H1 (cell line): ENCODE measurements around the gene MYO1G. TPM values are rescaled to one million over a fixed set of nuclear protein-coding genes. Genes with fewer than 3 reads are reported as not detected.
A peak's percentile ranks its signal among the peaks of the same experiment; 100 is the strongest.

ENCODE experiments used
- CTCF ChIA-PET: fragments of 300-600 bp; sonication (Branson Sonifier 250); formaldehyde crosslinking; loops from one replicate; lab custom pipeline; 2021; ENCODE audit not compliant: partially characterized antibody; lab: Charles Lee
- POLR2A ChIA-PET: fragments of 300-600 bp; sonication (Branson Sonifier 250); formaldehyde crosslinking; loops from one replicate; lab custom pipeline; 2021; ENCODE audit warnings: inconsistent platforms; ENCODE audit not compliant: partially characterized antibody; lab: Charles Lee
- DNase-seq, 2 experiments: peaks; one replicate each; pipeline versions ENCODE4 v3.0.0 to v3.0.0-alpha.2; 2010 to 2022; ENCODE audit warnings: low spot score in 2 of 2, low read depth in 1 of 2, mixed read lengths in 1 of 2
- FAIRE-seq: peaks from 2 replicates; lab custom pipeline; 2011; peaks lifted over from hg19 to GRCh38; lab: Jason Lieb, UNC
- H2AFZ ChIP-seq: 2 replicates; pipeline ENCODE4 v1.8.1; 2012; ENCODE audit warnings: low read length, inconsistent platforms
- H2AK5ac ChIP-seq: 2 replicates; pipeline ENCODE4 v1.6.1; 2013; ENCODE audit warnings: low read depth, low read length
- H2BK120ac ChIP-seq: replicated peaks from 2 replicates; pipeline ENCODE3; 2013; ENCODE audit warnings: low read depth, low read length, inconsistent platforms
- H2BK12ac ChIP-seq: 2 replicates; pipeline ENCODE4 v1.6.1; 2013; ENCODE audit warnings: low read depth, low read length
- H2BK15ac ChIP-seq: 2 replicates; pipeline ENCODE4 v1.6.1; 2013; ENCODE audit warnings: low read length
- H2BK20ac ChIP-seq: 2 replicates; pipeline ENCODE4 v1.6.1; 2013; ENCODE audit warnings: low read length
- H2BK5ac ChIP-seq: 2 replicates; pipeline ENCODE4 v1.6.1; 2013; ENCODE audit warnings: low read depth, low read length
- H3K14ac ChIP-seq: 2 replicates; pipeline ENCODE4 v1.6.1; 2013; ENCODE audit warnings: inconsistent platforms; ENCODE audit not compliant: insufficient read length
- H3K18ac ChIP-seq: 2 replicates; pipeline ENCODE4 v1.6.1; 2013; ENCODE audit warnings: low read length; ENCODE audit errors: extremely low read depth
- H3K23ac ChIP-seq: 2 replicates; pipeline ENCODE4 v1.6.1; 2013; ENCODE audit warnings: inconsistent platforms; ENCODE audit not compliant: insufficient read length
- H3K23me2 ChIP-seq: 2 replicates; pipeline ENCODE4 v1.6.1; 2013; ENCODE audit warnings: low read depth, low read length
- H3K27ac ChIP-seq: 2 replicates; pipeline ENCODE4 v1.6.1; 2011; ENCODE audit warnings: low read depth, low read length, inconsistent platforms
- H3K27me3 ChIP-seq, 4 experiments: replicated peaks in 1 of 4; 1 replicate in 1 of 4; 2 replicates in 3 of 4; pipeline versions ENCODE4 v1.6.1 to v1.8.1; 2011 to 2013; ENCODE audit warnings: low read length in 3 of 4, mild to moderate bottlenecking in 3 of 4, inconsistent platforms in 2 of 4, mixed read lengths in 2 of 4, moderate library complexity in 1 of 4; ENCODE audit not compliant: control insufficient read depth in 3 of 4, insufficient read depth in 3 of 4; ENCODE audit errors: extremely low read depth in 1 of 4
- H3K36me3 ChIP-seq, 4 experiments: 2 replicates each; pipeline versions ENCODE4 v1.6.1 to v1.8.1; 2011 to 2013; ENCODE audit warnings: mild to moderate bottlenecking in 4 of 4, low read length in 3 of 4, moderate library complexity in 2 of 4, control low read depth in 1 of 4, inconsistent platforms in 1 of 4; ENCODE audit not compliant: insufficient read depth in 4 of 4, control insufficient read depth in 2 of 4
- H3K4ac ChIP-seq: replicated peaks from 2 replicates; pipeline ENCODE3; 2013; ENCODE audit warnings: low read length, low read depth, mixed read lengths, inconsistent platforms; ENCODE audit not compliant: insufficient read length
- H3K4me1 ChIP-seq, 4 experiments: replicated peaks in 1 of 4; 1 replicate in 1 of 4; 2 replicates in 3 of 4; pipeline versions ENCODE4 v1.6.1 to v1.8.1; 2011 to 2013; ENCODE audit warnings: low read length in 3 of 4, inconsistent platforms in 2 of 4, mixed read lengths in 1 of 4; ENCODE audit not compliant: insufficient read depth in 4 of 4, control insufficient read depth in 3 of 4
- H3K4me2 ChIP-seq, 2 experiments: 2 replicates each; pipeline versions ENCODE4 v1.6.1 to v1.8.1; 2011 to 2013; ENCODE audit warnings: low read depth in 2 of 2, low read length in 2 of 2, control low read depth in 1 of 2, inconsistent platforms in 1 of 2, mild to moderate bottlenecking in 1 of 2; ENCODE audit not compliant: insufficient read depth in 1 of 2
- H3K4me3 ChIP-seq, 4 experiments: fragments of 200-600, 300-600 bp in 1 of 4; sonication (generic), shearing (Covaris generic), sonication (Bioruptor Twin) in 1 of 4; 2 replicates each; pipeline versions ENCODE4 v1.5.1 to v1.8.1; 2011 to 2016; ENCODE audit warnings: low read length in 4 of 4, low read depth in 3 of 4, control low read depth in 2 of 4, inconsistent platforms in 2 of 4, mild to moderate bottlenecking in 2 of 4, mixed read lengths in 1 of 4, moderate library complexity in 1 of 4; ENCODE audit not compliant: insufficient read depth in 2 of 4; ENCODE audit errors: extremely low read depth in 1 of 4
- H3K56ac ChIP-seq: replicated peaks from 2 replicates; pipeline ENCODE3; 2013; ENCODE audit warnings: low read depth, mild to moderate bottlenecking, mixed read lengths, low read length, inconsistent platforms; ENCODE audit not compliant: insufficient read length
- H3K79me1 ChIP-seq: 2 replicates; pipeline ENCODE4 v1.6.1; 2013; ENCODE audit warnings: low read depth, low read length, control low read depth
- H3K79me2 ChIP-seq, 2 experiments: 2 replicates each; pipeline versions ENCODE4 v1.6.1 to v1.8.1; 2012 to 2013; ENCODE audit warnings: low read length in 2 of 2, mild to moderate bottlenecking in 2 of 2, inconsistent platforms in 1 of 2; ENCODE audit not compliant: insufficient read depth in 2 of 2, control insufficient read depth in 1 of 2
- H3K9ac ChIP-seq, 4 experiments: replicated peaks in 1 of 4; 1 replicate in 1 of 4; 2 replicates in 3 of 4; pipeline versions ENCODE4 v1.6.1 to v1.8.1; 2011 to 2013; ENCODE audit warnings: low read depth in 3 of 4, low read length in 3 of 4, control low read depth in 2 of 4, mild to moderate bottlenecking in 2 of 4, moderate library complexity in 2 of 4, inconsistent platforms in 1 of 4; ENCODE audit errors: extremely low read depth in 1 of 4
- H3K9me3 ChIP-seq, 2 experiments: 2 replicates each; pipeline versions ENCODE4 v1.6.1 to v1.8.1; 2012 to 2013; ENCODE audit warnings: mild to moderate bottlenecking in 2 of 2, moderate library complexity in 2 of 2, control low read depth in 1 of 2, inconsistent platforms in 1 of 2, low read depth in 1 of 2, low read length in 1 of 2, mixed read lengths in 1 of 2; ENCODE audit not compliant: insufficient read depth in 2 of 2
- H4K20me1 ChIP-seq, 2 experiments: replicated peaks in 1 of 2; 2 replicates each; pipeline versions ENCODE3 to v1.8.1; 2011 to 2013; ENCODE audit warnings: inconsistent platforms in 2 of 2, low read length in 2 of 2, mild to moderate bottlenecking in 1 of 2; ENCODE audit not compliant: insufficient read depth in 2 of 2, control insufficient read depth in 1 of 2
- H4K5ac ChIP-seq: 2 replicates; pipeline ENCODE4 v1.6.1; 2013; ENCODE audit warnings: low read length, low read depth, mixed read lengths, inconsistent platforms; ENCODE audit not compliant: insufficient read length
- H4K8ac ChIP-seq: 2 replicates; pipeline ENCODE4 v1.8.0; 2013; ENCODE audit warnings: mild to moderate bottlenecking, moderate library complexity, low read length, inconsistent platforms; ENCODE audit not compliant: insufficient read depth; ENCODE audit errors: extremely low read depth
- H4K91ac ChIP-seq: replicated peaks from 2 replicates; pipeline ENCODE3; 2013; ENCODE audit warnings: low read length, mixed read lengths, inconsistent platforms; ENCODE audit not compliant: insufficient read length
- EGR1 ChIP-seq: IDR thresholded peaks from 2 replicates; pipeline ENCODE4 v1.6.1; 2011; ENCODE audit warnings: low read depth, low read length, borderline replicate concordance
- KDM4A ChIP-seq: IDR thresholded peaks from one replicate; pipeline ENCODE4 v1.7.1; 2012; ENCODE audit warnings: low read depth, mild to moderate bottlenecking, moderate library complexity, low read length, inconsistent platforms; ENCODE audit not compliant: severe bottlenecking
- POLR2A ChIP-seq, 2 experiments: IDR thresholded peaks; 1 replicate in 1 of 2; 2 replicates in 1 of 2; pipeline ENCODE4 v1.6.1; 2011; ENCODE audit warnings: low read depth in 2 of 2, low read length in 2 of 2, mild to moderate bottlenecking in 2 of 2; ENCODE audit errors: control extremely low read depth in 1 of 2
- RXRA ChIP-seq: IDR thresholded peaks from 2 replicates; pipeline ENCODE4 v1.6.1; 2011; ENCODE audit warnings: low read depth, mild to moderate bottlenecking, low read length, moderate library complexity; ENCODE audit not compliant: insufficient read depth
- WGBS, 2 experiments: shearing (Covaris generic) in 1 of 2; methylation state at CpG; one replicate each; pipeline versions ENCODE4 v1.1.6 to v1.1.7; 2013 to 2015; ENCODE audit warnings: low lambda C conversion rate in 2 of 2, mixed read lengths in 2 of 2, inconsistent platforms in 1 of 2, low coverage in 1 of 2, missing lambda C conversion rate in 1 of 2; ENCODE audit not compliant: insufficient replicate concordance in 2 of 2, insufficient coverage in 1 of 2, insufficient read length in 1 of 2; ENCODE audit errors: extremely low coverage in 1 of 2, missing lambda C conversion rate in 1 of 2; 5-methylcytosine and 5-hydroxymethylcytosine counted together
- polyA plus RNA-seq, 7 experiments: library from polyadenylated mRNA; depleted of rRNA in 3 of 7; stranded (reverse) in 5 of 7; unstranded in 2 of 7; fragments of >200 nt in 5 of 7; fragments of 200-250 nt in 2 of 7; gene quantifications; 1 replicate in 5 of 7; 2 replicates in 1 of 7; 4 replicates in 1 of 7; pipeline versions ENCODE4 v1.2.1 to v1.2.3, GENCODE V29; 2011 to 2013; ENCODE audit warnings: missing spikeins in 2 of 7, mixed read lengths in 2 of 7
- total RNA-seq: library from RNA; stranded (reverse); fragmentation: NEBNext Ultra II Directional; extraction: Animal tissue kit (Norgen Biotek cat#: 25700); gene quantifications from 2 replicates; pipeline ENCODE4 v1.2.1, GENCODE V29; 2021

The MYO1G gene
- total and polyA plus RNA-seq, 2 of the 8 experiments (the other 6 are each of a cell fraction or from before 2014, with no cell fraction given), result 0.08 to 0.19 TPM

GRCh38 chr7:45000093-45001032, 21.5 kb upstream of the MYO1G start, which contains the start of gene CCM2:
TSS of gene CCM2 (plus strand) at chr7:45000201. CDS start at chr7:45000334, 133 bp downstream.
- Histone ChIP-seq H3K18ac (peak within 1 kb of the TSS; percentile 78), H3K23me2 (0 out of 2 replicates have a peak, but pooled peaks cover 6% of the 10 kb centered on the region), H3K4me2 (peak within 1 kb of the TSS; percentile 66 to 90), H2BK5ac (peak within 1 kb of the TSS; percentile 98), H3K4me3 (peak within 1 kb of the TSS; percentile 73 to 98 (median 84)), H3K14ac (no peak within 1 kb of the TSS), H4K20me1 (peaks cover 0 to 7% of the 10 kb centered on the region in 2 experiments), H2BK12ac (no peak within 1 kb of the TSS), H4K8ac (peak within 1 kb of the TSS; percentile 98), H3K9ac (peak within 1 kb of the TSS; percentile 80 to 96 (median 88)), H3K27me3 (no peaks in the 10 kb centered on the region), H3K9me3 (no peaks in the 10 kb centered on the region), H3K23ac (no peak within 1 kb of the TSS), H3K4me1 (peaks cover 0 to 6% (median 3%) of the 10 kb centered on the region in 4 experiments; a peak in 3 of 7 replicates), H2BK20ac (no peak within 1 kb of the TSS), H4K91ac (peak within 1 kb of the TSS; percentile 93), H3K27ac (peak within 1 kb of the TSS; percentile 97), H3K4ac (peak within 1 kb of the TSS; percentile 88), H2BK120ac (no peak within 1 kb of the TSS), H3K56ac (peak within 1 kb of the TSS; percentile 84), H3K79me2 (peaks cover 4 to 31% of the 10 kb centered on the region in 2 experiments; a peak in 3 of 4 replicates), H3K79me1 (peaks cover 5% of the 10 kb centered on the region; the same call in 1 of the 2 replicates), H2AFZ (peak within 1 kb of the TSS; percentile 81), H4K5ac (peak within 1 kb of the TSS; percentile 99), H2BK15ac (no peak within 1 kb of the TSS), H2AK5ac (no peak within 1 kb of the TSS), H3K36me3 (no peaks in the 10 kb centered on the region; a peak in 1 of 8 replicates)
- TF ChIP-seq POLR2A (IDR thresholded peaks at IDR 0.05; ENCODE audit: control extremely low read depth in 1 of 2, low read depth in 2 of 2, low read length in 2 of 2) (peak in 1 of 2 experiments; percentile 9; a peak in 1 of 3 replicates), KDM4A (peak; percentile 10), EGR1 (peak; percentile 55), RXRA (no peak)
- ChIA-PET CTCF (interaction anchor here (0.9 to 2.5 kb wide), 7 partner anchors 12 to 135 kb away, joined by 3 to 9 read pairs (median 4); no protein-coding TSS in a partner anchor), POLR2A (interaction anchor here (0.6 to 10.3 kb wide), 13 partner anchors 10 to 195 kb away, joined by 3 to 193 read pairs (median 4); partner anchors contain the start of genes H2AZ2, MYO1G and NACAD)
- WGBS, 2 experiments, result 4% methylated on average over 20 of the region's 77 CpGs; no CpG with 5 or more reads in 1 of the 2 experiments
- DNase-seq, result no peak
- no peak for FAIRE-seq
